Fibroblast of peridontal ligament (primary cell): ENCODE data around the gene ZNF446.

Source experiments
- DNase-seq: peaks from one replicate; pipeline ENCODE4 v3.0.0-alpha.2; 2010; ENCODE audit errors: extremely low read depth

Gene ZNF446

DNA sequence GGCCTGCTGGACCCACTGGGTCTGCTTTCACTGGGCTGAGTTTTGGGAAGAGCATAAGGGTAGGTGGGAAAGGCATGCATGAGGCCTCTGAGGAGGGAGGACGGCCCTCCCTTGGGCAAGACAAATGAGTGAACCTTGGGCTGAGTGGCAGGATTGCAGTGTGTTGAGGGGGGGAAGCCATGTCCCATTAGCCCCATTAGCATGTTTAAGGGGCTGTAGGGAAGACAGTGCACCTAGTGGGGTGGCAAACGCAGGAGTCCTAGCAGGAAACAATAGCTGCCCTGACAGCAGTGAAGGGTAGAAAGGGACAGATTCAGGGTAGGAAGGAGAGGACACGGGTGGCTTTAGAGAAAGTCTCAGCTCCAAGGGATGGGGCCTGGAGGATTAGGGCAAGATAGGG is 46.6 kb downstream of the ZNF446 start:
- DNase-seq = no peak

DNA sequence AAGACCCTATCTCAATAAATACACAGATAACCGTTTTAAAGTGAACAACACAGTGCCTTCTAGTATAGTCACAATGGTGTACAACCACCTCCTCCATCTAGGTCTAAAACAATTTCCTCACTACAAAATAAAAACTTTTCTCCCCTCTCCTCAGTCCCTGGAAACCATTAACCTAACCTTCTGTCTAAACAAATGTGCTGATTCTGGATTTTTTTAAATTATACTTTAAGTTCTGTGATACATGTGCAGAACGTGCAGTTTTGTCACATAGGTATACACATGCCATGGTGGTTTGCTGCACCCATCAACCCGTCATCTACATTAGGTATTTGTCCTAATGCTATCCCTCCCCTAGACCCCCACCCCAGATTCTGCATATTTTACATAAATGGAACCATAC is 53.3 kb downstream of the ZNF446 start:
- DNase-seq = no peak
